HG03520 (cell line): ENCODE data around the gene CCNF.

Experiments used
- ATAC-seq: cut with Tn5 transposase; IDR thresholded peaks from one replicate; pipeline ENCODE4 v1.9.1; 2021; ENCODE audit warnings: mild to moderate bottlenecking, moderate library complexity; ENCODE audit not compliant: unreplicated experiment

CCNF gene

DNA sequence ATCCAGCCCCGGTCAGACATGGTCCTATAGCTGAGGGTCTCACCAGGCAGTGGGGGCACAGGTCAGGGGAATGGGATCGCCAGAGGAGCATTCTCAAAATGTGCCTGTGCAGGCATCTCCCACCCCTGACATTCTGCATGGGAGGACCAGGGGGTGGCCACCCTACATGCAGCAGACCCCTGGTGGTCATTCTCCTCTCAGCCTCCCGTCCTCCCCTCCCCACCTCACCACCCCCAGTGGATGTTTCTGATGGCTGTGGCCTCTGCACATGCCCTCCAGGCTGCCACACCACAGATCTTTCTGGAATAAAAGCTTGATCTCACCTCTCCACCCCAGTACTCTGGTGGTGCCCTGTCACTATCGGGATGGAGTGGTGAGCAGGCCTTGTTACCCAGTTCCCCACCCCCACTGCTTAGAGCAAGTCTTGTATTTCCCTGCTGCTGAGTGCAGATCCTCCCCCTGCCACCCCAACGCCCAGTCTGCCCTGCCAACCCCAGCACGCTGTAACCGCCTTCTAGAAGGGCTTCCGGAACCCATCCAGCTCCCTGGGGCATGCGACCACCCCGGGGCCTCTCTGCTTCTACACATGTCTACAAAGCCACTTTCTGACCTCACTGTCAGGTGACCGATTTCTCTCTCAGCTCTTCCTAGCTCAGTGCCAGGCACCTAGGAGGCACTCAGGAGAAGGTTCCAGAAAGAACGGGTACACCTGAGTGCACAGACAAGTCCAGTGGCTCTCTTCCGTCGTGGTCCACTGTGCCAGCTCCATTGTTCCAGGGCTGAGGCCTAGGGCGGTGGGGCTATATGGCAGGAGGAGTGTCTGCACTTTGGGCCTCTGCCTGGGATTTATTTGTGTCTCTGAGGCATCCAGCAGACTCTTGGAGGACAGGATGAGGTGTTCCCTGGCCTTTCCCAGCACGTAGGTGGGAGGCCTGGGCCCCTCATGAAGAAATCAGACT is 55.0 kb downstream of the CCNF start:
- no peak for ATAC-seq

DNA sequence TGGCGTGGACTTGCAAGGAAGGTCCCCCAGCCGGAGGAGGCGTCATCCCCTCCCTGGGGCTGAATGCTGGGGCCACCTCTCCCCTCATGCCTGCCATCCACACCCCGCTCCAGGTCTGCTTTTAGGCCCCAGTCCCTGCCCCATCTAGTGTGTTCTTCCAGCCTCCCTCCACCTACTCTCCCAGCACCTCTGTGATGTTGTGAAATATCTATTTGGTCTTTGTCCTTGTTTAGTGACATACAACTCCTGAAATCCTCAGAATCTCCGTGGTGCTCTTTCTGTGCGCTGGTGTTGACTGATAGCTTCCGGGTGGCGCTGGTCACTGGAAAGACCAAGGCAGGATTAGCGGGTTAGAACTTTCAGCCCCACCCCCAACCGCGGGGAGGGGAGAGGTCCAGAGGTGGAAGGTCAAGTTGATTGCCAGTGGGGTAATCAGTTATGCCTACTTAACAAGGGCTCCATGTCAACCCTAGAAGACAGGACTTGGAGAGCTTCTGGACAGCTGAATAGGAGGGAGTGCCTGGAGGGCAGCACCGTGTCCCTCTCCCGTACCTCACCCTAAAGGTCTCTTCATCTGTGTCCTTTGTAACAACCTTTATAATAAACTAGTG is 55.8 kb downstream of the CCNF start:
- ATAC-seq = no peak

DNA sequence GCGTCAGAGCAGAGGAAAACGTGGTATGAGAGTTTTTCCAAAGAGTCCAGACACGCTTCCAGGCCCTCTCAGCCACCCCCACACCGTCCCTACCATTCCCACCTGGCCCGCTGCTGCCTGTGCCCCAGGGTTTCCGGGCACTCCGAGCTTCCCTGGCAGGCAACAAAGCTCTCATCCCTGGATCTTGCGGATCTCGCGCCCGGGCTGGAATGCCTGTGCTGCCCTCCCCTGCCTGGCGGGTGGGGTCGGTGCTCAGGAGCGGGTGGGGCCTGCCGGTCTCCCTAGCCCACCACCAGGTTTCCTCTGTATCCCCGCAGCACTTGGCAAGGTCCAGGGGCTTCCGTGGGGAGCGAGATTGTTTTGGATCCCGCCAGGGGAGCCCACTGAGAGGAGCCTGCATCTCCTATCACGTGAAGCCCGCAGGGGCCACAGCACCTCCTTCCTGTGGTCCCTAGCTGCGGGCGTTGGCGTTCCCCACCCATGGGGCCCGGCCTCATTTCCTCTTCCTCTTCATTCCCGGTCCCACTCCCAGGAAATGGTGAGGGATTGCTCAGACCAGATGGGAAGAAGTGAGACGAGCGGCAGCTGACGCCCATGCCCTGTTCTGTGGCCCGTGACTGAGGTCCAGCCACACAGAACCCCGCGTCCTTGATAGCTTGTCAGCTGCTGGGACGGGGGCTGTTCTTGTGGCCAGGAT is 56.7 kb downstream of the CCNF start:
- no peak for ATAC-seq

DNA sequence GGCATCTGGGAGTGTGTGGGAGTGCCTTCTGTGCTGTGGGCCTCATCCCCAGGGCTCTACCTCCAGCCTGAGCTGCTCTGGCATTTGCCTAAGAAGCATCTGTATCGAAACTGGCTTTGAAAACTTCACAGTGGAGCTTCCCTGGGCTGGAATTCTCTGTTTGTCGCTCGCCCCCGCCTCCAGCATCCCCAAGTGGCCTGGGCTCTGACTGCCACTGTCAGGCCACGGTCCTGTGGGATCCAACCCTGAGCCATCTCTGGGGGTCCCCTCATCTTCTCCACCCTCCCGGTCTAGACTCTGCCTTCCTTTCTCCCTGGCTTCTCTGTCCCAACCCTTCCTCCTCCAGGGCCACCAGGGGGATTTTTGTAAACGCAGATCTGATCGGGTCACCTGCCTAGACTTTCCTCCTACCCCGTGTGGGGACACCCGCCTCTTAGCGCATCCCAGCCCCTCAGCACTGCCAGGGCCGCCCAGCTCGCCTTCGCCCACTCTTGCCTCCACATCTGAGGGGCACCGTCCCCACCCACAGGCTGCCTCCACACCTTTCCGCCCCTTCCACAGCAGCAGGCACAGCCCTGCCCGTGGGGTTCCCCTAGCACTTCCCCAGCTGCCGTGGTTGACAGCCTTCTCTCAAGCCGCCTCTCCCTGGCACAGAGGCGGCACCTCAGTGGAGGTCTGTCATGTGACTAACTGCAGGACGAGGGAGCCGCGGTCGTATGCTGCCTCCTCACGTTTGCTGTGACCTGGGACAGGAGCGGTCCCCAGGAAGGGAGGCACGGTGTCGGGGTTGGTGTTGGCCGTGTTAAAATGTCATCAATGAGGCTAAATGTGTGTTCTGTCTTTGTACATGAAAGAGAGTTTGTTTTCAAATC is 57.6 kb downstream of the CCNF start:
- no peak for ATAC-seq

DNA sequence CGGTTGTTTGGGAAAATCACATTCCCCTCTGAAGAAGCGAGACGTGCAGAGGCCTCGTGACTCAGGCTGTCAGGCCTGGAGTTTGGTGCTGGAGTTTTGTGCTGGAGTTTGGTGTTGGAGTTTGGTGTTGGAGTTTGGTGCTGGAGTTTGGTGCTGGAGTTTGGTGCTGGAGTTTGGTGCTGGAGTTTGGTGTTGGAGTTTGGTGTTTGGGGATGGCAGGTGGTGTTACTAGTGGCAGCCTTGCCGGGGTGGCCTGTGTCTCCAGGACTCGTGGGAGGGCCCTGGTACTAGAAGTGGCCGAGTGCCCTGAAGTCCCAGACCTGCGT is 58.2 kb downstream of the CCNF start:
- ATAC-seq = no peak

DNA sequence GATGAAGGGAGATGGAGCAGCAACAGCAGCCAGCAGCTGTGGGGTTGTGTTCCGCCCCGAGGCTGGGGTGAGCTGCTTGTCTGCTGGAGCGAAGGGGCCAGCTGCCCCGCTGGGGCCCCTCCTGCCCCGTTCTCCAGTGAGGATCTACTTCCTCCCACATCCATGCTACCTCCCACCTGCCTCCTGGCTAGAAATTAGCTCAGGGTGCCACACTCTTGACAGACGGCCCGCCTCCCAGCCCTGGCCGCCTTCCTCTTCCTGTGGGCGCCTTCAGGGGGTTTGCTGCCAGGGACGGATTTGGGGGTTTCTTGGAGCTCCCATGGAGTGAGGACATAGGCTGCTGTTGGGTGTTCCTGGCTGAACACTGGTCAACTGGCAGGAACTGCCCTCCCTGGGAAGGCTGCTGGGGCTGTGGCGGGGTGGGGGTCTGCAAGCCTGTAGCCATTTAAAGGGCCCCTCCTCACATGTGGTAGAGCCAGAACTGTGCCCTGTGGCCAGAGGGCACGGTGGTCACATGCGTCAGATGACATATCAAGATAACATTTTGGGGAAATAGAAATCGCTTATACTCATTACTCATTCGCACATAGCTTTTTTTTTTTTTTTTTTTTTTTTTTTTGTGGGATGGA is 58.8 kb downstream of the CCNF start:
- no peak for ATAC-seq

DNA sequence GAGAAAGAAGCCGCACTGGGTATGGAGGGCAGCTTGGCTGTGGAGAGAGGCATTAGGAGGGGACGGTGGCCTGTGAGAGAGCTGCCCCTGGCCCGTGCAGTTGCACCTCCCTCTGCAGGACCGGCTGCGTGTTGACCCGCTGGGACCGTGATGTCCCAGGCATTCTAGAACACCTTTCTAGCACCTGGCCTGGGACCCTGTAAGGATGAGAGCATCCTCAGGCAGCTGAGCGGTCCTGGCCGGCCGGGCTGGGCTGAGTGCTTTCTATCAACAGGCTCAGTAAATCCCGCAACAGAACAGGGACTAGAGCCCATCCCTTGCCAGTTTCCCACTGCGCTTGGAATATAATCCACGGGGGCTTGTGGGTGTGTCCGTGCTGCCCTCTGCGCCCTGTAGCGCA is 60.3 kb downstream of the CCNF start:
- ATAC-seq = no peak

DNA sequence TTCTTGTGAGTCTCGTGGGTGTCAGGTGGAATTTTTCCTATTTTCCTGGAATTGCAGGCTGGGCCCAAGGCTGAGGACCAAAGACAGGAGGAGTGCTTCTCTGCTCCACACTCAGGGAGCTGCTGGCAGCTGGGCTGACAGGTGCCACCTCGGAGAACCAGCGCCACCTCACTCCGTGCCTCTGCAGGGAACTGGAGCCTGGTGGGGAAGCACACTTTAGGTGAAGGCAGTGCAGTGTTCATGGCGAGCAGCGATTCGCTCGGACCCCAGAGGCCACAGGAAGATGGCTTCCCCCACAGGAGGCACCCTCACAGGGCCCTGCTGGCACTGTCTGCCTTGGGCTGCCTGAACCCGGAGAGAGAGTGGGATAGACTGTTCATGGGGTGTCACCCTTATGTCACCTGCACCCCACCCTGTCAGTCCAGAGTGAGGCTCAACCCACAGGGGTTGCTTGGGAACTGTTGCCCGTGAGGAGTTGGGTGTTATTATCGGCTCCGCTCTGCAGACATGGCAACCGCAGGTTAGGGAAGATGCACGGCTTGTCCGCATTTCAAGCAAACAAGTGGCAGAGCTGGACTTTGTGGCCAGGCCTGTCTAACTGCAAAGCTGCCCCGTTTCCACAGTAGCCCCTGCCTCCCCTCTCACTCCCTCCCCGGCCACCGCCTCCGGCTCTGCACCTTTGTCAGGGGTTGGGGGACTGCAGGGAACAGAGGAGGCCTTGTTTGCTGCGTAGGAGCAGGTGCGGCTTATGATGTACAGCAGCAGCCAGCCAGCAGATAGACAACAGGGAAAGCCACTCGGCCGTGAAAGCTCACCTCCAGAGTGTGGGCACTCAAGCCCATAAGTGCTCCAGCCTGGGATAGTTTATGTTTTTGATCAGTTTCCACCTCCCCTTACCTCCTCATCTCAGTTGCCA is 61.2 kb downstream of the CCNF start:
- no peak for ATAC-seq

DNA sequence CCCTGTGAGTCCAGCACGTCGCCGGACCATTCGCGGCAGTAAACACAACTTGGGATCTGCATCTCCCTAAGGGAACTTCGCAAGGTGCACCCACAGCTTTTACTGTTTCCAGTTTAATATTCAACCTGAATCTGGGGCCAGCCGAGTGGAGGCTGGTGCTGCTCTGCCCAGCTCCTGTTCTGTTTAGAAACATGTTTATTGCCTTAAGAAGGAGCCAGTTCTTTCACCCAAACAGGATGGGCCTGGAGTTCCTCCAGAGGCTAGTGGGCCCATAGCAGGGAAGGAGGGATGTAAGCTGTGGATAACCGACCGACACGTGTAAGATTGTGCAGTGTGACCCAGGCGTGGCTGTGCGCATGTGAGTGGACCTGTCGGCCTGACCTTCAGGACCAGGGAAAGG is 63.0 kb downstream of the CCNF start:
- no peak for ATAC-seq

DNA sequence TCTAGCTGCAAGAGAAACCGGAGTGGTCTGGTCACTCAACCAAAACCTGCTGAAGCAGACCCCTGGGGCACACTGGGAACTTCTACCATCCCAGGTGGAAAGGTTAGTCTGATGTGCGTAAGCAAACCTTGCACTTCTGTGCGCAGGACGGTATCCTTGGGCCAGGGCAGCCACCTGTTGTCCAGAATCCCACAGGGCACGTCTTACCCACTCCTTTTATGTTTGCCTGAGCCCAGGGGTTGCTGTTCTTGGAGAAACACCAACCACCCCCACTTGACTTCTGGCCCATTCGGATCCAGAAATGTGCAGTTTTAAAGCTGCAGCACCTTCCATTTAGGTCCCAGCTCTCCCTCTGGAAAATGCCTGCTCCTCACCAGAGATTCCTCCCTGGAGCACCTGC is 64.4 kb downstream of the CCNF start:
- no peak for ATAC-seq

DNA sequence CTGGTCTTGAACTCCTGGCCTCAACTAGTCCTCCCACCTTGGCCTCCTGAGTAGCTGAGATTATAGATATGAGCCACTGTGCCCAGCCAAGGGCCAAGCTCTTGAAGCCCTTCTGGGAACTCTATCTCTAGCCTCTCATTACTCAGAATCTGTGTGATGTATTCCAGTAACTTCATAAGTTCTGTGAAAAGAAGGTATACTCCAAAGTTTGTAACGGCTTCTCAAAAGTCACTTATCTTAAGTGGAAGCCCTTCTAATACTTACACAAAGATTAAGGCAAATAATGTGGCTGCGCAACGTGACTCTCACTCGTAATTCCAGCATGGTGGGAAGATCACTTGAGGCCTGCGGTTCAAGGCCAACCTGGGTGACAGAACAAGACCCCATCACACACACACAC is 65.4 kb downstream of the CCNF start:
- ATAC-seq = no peak

DNA sequence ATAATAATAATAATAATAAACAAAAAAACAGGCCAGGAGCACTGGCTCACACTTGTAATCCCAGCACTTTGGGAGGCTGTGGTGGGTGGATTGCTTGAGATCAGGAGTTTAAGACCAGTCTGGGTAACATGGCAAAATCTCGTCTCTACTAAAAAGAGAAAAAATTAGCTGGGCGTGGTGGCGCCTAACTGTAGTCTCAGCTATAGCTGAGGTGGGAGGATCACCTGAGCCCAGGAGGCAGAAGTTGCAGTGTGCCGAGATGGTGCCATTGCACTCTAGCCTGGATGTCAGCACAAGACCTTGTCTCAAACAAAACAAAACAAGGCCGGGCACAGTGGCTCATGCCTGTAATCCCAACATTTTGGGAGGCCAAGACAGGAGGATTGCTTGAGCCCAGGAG is 65.8 kb downstream of the CCNF start:
- no peak for ATAC-seq

DNA sequence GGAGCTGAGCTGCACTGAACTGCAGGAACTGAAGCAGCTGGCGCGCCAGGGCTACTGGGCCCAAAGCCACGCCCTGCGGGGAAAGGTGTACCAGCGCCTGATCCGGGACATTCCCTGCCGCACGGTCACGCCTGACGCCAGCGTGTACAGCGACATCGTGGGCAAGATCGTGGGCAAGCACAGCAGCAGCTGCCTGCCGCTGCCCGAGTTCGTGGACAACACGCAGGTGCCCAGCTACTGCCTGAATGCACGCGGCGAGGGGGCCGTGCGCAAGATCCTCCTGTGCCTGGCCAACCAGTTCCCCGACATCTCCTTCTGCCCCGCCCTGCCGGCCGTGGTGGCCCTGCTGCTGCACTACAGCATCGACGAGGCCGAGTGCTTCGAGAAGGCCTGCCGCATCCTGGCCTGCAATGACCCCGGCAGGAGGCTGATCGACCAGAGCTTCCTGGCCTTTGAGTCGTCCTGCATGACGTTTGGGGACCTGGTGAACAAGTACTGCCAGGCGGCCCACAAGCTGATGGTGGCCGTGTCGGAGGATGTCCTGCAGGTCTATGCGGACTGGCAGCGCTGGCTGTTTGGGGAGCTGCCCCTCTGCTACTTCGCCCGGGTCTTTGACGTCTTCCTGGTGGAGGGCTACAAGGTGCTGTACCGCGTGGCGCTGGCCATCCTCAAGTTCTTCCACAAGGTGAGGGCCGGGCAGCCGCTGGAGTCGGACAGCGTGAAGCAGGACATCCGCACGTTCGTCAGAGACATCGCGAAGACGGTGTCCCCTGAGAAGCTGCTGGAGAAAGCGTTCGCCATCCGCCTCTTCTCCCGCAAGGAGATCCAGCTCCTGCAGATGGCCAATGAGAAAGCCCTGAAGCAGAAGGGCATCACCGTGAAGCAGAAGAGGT is 67.2 kb downstream of the CCNF start:
- ATAC-seq = no peak

DNA sequence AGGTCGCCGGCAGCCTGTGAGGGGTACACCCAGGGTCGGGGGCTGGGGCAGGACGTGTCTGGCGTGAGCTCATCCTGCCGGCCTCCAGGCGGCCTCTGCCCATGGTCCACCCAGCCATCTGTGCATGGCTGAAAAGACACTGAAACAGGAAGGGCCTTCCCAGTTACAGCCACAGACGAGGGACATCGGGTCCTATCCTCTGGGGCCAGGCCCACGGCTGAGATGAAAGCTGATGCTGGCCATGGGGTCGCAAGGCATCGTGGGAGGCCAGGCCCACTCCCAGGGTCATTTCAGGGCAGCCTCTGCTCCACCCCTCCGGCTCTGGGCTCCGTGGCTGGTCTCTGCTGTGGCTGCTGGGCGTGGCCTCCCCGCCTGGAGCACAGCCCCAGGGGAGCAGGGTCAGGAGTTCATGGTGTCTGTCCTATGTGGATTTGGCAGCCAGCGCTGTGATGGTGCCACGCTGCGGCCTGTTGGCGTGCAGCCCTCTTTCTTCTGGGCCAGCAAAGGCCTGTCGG is 67.9 kb downstream of the CCNF start:
- no peak for ATAC-seq

DNA sequence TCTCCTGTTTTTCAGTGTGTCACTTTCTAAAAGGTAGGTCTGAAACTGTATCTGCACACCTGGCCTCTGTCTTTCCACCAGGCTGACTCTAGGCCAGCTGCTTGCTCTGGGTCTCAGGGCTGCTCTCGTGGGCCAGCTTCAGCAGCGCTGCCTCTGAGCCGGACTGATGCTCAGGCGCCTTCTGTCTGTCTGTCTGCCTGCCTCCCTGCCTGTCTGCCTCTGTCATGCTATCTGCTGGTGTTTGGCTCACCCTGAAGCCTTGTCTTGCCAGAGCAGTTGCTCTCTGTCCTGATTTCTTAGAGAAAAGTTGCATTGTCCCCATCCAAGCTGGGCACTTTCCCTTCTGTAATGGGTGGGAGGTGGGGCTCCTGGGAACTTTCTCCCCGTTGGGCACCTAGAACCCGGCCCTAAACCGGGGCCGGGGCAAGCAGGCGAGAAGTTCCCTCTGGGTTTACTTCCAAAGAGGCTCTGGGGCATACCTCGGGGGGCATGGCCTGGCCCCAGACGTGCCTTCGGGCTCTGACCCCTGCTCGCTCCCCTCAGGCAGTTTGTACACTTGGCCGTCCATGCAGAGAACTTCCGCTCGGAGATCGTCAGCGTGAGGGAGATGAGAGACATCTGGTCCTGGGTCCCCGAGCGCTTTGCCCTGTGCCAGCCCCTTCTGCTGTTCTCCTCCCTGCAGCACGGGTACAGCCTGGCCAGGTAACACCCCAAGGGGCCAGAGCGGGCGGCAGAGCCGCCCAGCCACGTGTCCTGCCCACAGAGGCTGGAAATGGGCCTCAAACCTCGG is 68.6 kb downstream of the CCNF start:
- no peak for ATAC-seq

DNA sequence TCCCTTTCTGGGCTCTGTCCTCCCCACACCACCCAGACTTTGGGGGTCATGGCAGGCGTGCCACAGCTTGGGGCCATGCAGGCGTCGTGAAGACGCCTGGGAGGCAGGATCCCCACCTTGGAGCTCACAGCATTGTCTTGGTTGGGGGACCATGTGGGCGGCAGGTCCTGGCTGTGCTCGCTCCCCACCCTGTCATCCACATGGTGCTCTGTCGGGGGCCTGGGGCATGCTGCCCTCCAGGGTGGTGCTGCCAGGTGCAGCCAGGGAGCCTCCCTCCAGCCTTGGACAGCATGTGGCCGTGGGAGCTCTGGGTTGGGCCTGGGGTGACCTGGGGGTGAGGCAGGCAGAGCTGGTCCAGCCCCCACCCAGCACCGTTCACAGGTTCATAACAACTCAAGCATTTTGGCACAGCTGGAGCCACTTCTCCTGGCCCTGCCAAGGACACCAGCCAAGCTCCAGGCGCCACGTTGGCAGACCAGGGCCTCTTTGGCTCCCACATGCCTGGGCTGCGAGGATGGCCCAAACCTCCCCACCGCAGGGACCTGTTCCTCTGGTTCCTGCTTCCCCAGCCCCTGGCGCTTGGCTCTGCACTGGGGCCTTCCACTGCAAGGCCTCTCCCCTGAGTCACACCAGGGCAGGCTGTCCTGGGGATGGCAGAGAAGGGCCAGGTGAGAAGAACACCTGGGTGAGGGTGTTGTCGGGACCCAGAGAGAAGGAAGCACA is 69.4 kb downstream of the CCNF start:
- no peak for ATAC-seq

DNA sequence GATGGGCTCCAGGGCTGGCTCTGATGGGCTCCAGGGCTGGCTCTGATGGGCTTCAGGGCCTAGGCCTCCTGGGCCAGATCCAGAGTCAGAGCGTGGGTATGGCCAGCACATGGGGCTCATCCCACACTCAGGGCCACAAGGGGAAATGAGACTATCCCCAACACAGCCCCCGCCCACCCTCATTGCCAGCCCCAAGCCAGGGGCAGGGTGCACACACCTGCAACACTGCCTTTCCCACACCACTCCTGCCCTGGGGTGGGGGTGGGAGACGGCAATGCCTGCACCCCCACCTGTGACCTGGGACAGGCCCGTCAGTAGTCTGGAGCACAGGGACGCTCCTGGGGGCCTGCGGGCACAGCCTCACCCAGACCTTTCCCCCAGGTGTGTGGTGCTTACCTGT is 70.2 kb downstream of the CCNF start:
- ATAC-seq = no peak
